DMS79 treated with DMSO at 0.1 percent for 48 hours (cell line): ENCODE data around the gene ZFP62.
"Not testable (repeated sequence)": the region's sequence is repeated elsewhere in the genome, so short reads cannot be mapped to it uniquely, and the experiment has no call there.

ENCODE experiments used
- DNase-seq: peaks from one replicate; lab custom pipeline; 2025; lab: John Stamatoyannopoulos, UW

ZFP62 gene

DNA sequence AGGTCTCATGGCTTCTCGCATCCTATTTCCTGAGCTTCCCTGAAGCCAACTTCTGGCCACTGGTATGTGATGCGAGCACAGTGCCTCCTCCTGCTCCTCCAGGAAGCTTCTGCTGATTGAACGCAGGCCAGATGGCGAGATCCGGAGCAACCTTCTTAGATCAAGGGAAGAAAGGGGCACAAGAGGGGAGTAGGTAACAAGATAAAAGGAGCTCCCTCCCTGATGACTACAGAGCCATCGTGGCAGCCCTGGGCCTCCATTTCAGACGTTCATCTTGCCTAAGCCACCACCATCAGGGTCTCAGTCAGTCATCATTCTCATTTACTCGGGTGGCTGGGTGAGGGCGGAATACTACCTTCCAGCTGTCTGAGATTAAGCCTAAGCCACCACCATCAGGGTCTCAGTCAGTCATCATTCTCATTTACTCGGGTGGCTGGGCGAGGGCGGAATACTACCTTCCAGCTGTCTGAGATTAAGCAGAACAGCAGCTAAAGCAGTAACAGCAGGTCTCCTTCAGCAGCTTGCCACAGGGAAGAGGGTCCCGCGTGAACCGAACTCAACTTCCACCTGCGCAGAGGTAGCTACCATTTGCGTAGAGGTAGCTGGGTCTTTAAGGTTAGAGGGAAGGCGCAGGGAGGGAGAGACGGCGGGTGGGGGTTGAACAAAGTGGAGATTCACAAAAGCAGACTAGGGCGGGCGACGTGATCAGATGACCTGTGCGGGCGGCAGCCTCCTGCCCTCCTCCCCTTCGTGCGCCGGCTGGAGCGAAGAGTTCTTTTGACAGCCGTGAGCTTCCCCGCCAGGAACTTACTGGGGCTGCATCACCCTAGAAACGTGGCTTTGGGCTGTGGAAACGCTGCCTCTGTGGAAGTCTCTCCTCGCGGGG, 30.6 kb downstream of the ZFP62 start:
- peak; percentile 46 for DNase-seq

DNA sequence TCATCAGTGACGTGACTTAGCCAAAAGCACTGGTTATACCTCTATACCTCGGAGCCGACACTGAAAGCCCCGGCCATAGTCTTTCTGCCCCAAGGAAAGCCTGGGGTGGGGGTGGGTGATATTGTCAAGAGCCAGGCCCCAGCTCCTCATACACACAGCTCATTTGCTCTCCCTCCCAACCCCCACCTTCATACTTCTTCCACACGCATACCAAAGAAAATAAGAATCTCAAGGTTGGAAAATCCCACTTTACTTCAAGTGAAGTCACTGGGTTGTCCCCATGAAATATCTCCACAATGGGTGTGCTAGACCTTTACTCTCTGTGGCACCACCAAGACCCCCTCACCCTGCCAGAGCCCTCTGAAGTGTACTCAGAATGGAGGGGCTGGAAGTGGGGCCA, 31.4 kb downstream of the ZFP62 start:
- DNase-seq: no peak

DNA sequence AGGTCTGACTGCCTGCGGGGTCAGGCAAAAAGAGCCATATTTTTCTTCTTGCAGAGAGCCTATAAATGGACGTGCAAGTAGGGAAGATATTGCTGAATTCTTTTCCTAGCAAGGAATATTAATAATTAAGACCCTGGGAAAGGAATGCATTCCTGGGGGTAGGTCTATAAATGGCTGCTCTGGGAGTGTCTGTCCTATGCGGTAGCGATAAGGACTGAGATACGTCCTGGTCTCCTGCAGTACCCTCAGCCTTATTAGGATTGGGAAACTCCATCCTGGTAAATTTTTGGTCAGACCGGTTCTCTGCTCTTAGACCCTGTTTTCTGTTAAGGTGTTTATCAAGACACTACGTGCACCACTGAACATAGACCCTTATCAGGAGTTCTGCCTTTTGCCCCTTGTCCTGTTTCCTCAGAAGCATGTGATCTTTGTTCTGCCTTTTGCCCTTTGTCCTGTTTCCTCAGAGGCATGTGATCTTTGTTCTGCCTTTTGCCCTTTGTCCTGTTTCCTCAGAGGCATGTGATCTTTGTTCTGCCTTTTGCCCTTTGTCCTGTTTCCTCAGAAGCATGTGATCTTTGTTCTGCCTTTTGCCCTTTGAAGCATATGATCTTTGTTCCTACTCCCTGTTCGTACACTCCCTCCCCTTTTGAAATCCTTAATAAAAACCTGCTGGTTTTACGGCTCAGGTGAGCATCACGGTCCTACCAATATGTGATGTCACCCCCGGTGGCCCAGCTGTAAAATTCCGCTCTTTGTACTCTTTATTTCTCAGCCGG, 32.1 kb downstream of the ZFP62 start:
- DNase-seq: not testable (repeated sequence)

DNA sequence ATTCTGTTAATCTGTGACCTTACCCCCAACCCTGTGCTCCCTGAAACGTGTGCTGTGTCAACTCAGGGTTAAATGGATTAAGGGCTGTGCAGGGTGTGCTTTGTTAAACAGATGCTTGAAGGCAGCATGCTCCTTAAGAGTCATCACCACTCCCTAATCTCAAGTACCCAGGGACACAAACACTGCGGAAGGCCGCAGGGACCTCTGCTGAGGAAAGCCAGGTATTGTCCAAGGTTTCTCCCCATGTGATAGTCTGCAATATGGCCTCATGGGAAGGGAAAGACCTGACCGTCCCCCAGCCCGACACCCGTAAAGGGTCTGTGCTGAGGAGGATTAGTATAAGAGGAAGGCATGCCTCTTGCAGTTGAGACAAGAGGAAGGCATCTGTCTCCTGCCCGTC, 33.7 kb downstream of the ZFP62 start:
- DNase-seq: not testable (repeated sequence)

DNA sequence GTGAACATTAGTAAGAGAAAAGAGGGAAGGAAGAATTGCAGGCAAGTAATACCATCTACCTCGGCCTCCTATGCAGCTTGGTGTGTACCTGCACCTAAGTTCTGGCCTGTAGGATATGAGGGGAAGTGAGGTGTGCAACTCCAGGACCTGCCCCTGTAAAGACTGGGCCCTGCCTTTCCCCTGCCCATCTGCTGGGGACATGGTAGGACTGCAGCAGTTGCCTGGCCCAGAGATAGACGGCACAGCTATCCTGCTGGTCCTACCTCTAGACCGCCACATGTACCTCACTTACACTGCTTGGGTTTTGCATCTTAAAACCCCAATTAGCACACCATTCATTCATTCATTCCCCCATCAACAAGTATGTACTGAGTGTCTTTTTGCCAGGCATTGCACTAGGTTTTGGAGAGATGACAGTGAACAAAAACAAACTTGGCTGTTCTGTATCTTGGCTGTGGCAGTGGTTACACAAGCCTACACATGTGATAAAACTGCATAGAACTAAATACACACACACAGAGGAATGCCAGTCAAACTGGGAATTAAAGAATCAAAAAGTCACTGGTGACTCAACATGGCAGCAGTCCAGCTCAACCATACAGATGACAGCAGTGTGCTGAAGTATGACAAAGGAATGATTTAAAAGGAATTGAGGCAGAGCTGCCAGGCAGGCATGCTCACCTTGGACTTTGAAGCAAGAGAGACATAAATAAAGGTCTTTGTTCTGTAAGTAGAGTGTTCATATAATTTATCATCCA, 35.1 kb downstream of the ZFP62 start:
- no peak for DNase-seq

DNA sequence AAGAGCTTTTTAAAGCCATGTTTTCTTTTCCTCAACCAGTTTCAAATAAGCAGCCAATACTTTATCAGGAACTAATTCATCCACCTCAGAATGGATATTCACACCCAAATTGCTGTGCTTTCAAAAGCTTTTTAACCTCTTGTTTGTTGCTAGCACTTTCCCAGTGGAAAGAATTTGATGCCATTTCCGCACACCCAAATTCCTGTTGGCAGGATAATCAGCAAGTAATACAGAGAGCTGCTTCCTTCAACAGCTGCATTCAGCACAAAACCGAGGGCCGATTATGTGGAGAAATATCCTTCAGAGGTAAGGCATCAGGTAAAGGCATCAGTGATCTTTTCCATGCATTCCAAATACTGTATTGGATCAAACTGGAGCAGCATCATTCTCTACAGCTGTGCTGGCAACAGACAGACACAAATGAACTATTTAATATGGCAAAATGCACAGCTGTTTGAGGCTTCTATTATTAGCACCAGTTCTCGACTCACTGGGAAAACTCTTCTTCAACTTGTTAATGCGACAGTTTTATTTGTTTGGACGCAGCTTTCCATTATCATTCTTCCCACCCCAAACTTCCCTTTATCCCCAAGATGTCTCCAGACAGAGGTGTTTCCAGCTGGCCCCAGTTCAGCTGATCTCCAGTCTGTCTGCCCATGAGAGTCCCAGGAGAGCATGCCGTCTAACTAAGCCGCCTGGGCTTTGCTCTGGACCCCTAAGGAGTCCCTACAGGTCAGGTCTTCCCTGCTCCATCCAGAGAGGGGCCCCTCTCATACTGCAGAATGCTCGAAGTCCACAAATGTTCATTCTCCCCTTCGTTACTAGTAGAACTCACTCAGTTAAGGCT, 36.2 kb downstream of the ZFP62 start:
- DNase-seq: no peak

DNA sequence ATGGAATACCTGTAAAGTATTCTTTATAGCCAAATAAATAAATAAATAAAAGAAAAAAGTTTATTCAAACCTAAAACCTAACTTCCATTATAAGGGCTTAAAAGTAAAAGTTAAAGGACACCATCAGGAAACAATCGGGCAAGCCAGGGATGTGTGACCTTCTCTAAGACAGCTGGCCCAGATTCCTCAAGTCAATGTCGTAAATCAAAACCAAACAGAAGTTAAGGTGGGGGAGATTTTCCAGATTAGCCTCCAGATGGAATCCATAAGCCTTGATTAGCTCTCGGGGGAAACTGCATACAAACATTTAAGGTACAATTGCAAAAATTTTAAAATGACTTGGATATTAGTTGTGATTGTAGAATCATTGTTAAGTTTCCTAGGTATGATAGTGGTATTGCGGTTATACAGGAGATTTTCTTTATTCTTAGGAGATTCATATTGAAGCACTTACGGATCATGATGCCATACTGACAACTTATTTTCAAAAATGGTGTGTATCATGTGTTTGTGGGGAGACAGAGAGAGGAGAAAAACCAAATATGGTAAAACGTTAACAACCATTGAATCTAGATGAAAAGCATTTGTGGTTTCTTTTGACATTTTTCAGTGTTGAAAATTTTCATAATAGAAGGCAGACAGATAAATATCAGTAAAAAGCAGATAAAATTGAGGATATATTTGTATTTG, 37.0 kb downstream of the ZFP62 start:
- DNase-seq: no peak

DNA sequence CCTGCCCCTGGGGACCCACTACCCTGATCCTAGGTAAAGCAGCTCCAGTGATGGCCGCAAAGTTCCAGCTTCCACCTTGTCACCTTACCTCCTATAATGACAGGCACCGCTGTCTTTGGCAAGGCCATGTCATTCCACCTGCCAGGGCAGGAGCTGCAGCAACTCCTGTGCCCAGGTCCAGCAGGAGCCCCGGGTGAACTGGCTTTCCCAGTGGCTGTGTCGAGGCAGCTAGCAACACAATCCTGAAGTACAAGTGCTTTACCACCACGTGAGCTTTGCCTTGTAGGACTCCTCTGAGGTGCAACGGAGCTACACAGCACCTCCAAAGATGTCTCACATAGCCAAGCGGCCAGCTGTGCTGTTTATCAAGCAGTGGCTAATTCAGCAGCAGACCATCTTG, 37.7 kb downstream of the ZFP62 start:
- DNase-seq: no peak

DNA sequence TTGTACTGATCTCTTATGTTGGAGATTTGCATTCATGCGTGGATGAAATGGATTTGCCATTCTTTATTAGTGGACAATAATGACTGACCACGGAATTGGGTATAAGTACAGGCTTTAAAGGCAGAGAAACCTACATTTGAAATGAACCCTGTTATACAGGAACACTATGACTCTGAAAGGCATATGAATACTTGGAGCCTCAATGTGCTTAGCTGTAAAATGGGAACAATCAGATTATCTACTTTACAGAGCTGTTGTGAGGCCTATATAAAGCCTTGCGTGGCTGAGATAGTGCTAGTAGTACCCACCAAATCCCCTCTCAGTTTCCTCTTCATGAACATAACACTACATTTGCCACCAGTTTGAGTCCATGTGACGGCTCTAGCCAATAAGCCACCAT, 39.5 kb downstream of the ZFP62 start:
- no peak for DNase-seq

DNA sequence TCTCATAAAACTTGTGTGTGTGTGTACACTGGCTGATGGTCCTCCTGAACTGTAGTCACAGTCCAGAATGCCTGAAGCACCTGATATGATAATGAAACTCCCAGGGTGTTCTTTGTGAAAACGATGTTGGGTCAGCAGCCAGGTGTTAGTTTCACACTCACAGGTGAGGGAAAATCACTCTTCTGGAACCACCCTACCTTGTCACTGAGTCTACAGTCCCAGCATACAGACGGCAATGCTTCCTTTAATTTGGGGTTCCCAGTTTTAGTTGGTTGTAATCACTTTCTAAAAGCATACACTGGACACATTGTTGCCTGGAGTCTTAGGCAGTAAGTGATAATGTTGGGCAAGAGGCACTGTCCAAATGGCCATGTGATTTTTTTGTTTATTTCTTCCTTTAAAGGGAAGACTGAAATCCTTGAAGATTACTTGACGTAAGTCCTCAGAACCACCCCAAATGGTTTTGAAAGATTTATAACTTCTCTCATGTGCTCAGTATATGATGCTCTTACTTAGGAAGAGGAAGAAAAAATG, 40.2 kb downstream of the ZFP62 start:
- DNase-seq: no peak

DNA sequence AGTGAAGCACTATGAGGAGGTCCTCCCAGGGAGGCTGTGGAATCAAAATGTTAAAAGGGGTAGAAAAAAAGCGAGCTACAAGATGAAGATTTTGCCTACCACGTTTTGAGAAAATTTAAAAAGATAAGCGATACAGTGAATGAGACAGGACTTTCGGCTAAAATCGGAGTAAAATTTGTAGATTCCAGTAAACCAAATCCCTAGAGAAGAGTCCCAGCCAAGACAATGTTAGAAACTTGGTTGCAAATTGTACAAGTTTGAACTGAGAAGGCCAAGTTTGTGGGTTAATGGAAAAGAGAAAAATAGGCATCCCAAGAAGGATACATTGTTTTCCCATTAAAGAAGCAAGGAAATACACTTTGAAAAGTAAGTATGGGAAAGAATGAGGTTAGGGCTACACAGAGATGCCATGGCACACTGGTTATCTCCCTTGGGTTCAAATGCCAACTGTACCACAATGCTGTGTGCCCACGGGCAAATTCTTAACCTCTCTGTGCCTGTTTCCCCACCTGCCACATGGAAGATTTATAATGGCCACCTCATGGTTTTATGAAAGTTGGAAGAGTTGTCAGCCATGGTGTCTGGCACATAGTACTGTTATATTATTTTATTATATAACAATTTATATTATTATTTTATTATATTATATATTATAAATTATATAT, 42.3 kb downstream of the ZFP62 start:
- no peak for DNase-seq

DNA sequence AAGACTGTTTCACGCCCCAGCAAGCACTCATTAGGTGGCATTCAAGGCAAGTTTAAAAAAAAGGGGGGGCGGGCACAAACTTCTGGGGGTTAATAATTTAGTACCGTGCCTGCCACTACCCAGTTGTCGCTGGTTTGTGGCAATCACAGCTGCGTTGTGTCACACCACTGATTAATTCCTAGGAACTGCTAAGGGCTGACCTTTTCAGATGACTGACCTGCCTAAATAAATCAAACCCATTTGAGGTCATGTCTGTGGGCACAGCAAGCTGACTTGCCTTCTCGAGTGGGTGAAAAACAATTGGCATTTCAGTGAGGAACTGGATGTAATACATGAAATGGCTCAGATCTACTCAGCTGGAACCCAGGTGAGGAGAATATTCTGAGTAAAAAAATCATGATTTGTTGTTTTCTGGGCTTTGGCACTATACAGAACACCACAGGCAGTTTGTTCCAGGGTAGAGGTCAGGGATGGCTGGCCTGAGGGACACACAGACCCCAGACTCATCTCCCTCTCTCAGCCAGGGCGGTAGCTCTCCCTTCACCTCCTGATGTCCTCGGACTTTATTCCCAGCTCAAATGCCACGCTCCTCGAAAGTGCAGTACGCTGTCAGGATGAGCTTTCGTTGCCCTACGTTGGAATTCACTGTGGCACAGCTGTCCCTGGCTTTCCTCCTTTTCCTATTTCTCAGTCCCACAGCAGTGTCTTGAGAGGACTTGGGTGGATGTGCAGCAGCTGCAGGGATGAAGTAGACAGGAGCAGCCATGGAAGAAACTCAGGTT, 43.0 kb downstream of the ZFP62 start:
- DNase-seq: no peak

DNA sequence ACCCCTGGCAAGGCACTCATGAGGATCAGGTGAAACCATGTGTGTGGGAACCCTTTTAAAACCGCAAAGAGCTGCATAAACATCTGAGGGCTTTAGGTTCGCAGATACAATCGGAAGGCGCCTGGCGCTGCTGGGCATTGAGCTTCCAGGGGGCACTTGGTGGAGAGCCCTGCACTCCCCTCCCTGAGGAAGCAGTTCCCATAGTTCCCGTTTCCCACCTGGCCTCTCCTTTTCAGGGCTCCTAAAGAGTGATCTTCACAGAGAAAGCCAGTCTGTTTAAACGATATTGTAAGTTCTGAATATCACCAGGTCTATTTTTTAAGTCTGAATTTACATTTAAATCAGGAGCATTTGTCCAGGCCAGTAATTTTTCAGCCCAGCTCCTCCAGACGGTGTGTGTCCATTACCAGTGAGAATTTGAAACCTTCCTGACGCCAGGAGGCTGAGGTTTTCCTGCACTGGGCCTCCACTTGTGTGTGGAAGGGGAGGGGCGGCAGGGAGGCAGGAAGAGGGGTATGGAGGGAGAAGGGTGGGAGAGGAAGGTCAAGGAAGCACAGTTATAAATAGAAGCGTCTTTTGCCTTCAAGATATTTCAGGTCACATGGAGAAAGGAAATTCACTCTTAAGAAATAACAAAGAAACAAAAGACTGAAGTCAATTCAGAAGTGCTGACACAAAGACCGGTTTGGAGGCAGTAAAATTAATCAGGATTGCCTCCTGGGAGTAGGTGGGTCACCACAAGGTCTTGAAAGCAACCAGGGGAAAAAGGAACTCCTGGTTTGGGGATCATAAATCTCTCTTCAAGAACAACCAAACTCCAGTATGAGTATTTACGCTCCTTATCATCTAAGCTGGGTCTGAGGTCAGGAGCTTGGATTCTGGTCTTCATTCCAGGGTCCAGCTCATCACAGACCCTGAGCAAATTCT, 44.2 kb downstream of the ZFP62 start:
- peak; percentile 84 for DNase-seq

DNA sequence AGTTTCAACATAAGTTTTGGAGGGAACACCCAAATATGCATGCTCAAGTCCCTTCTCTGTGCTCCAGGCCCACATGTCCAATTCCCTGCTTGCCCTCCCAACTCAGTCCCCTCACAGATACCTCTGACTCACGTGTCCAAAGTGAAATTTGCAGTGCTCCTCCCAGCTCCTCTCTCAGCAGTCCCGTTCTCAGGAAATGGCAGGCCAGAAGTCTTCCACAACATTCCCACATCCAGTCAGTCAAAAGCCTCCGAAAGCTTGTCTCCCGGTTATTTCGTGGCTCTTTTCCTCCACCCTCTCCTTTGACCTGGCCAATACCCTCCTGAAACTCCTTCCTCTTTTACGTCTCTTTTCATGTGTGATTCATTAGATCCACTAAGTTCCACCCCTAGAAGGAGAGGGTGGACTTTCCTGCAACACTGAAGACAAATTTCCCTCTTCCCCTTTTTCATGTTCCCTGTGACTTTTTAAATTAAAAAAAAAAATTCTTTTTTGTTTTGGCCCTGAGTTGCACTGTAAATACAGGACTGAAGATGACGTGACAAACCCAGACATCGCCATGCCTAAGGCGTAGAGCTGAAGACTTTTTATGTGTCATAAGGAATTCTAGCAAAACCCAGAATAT, 45.7 kb downstream of the ZFP62 start:
- DNase-seq: no peak

DNA sequence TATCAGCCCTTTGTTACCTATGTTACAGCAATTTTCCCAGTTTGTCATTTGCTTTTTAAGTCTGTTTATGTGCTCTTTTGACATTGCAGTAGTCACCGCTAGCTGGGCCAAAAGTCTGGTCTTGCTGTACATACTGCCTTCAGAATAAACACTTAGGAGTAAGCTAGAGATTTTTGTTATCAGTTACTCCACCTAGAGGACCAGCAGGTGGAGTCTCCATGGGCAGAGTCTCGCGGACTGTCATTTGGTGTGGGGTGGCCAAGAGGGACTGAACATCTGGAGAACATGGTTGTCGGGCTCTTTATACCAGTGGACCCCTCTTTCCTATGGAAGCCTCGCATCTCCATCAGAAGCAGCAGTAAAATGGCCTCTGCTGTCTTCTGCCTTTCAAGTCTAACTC, 47.7 kb downstream of the ZFP62 start:
- no peak for DNase-seq

DNA sequence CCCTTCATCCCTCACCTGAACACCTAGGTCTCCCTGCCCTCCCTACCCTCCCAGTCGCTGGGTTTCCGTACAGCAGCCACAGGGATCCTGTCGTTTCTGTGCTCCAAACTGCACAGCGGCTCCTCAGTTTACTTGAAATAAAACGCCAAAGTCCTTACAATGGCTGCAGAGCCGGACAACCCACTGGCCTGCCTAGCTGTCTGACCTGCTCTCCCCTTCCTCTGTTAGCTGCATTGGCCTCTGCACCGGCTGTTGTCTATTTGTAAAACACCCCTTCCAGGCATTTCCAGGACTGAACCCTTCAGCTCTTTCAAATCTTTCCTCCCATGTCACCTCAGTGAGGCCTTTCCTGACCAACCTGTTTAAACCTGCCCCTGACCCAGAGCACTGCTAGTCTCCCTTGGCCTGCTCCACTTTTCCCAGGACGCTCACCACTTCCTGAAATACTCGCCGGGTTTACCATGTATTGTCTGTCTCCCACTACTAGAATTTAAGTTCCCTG, 49.4 kb downstream of the ZFP62 start:
- DNase-seq: no peak

DNA sequence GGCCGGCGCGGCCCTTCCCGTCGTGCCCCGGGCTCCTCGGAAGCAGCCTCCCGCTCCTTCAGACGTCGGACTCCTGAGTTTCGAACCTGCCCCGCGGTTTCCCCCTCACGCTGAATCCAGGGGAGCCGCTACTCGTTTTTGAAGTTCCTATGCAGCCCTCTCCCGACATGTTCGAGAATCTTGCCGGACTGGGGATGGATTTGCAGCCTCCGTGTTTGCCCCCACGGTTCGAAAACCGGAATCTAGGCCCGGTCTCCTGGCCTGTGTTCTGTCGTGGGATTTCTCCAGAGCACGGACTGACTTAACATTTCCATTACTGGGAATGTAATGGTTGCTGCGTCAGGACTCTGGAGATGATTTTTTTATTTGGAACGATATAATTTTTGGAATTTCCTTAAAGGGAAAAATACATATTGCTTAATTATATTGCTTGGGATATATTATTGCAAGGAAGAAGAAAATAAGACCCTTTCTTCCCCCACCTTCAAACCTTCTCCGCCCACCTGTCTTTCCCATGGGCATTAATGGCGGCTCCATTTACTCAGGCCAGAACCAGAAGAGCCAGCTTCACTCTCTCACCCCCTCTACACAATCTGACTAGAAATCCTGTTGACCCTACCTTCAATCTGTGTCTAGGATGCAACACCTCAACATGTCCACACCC, 50.0 kb downstream of the ZFP62 start:
- DNase-seq: peak; percentile 54
